ENCODE data around the gene PLXDC2.

GRCh38 chr10:19970717-19971116, 154.5 kb downstream of the PLXDC2 start:
- TF ChIP-seq CTCF (IDR thresholded peaks at IDR 0.05; ENCODE audit: poor library complexity) (no peak), EZH2 (IDR thresholded peaks at IDR 0.05; ENCODE audit: borderline replicate concordance) (no peak), EZH2phosphoT487 (IDR thresholded peaks at IDR 0.05; ENCODE audit: low read depth, severe bottlenecking, unreplicated experiment) (no peak)

All from hepatocyte (in vitro differentiated cells).